ENCODE data around the gene COL16A1.
A peak's percentile ranks its signal among the peaks of the same experiment; 100 is the strongest.

The COL16A1 gene

DNA sequence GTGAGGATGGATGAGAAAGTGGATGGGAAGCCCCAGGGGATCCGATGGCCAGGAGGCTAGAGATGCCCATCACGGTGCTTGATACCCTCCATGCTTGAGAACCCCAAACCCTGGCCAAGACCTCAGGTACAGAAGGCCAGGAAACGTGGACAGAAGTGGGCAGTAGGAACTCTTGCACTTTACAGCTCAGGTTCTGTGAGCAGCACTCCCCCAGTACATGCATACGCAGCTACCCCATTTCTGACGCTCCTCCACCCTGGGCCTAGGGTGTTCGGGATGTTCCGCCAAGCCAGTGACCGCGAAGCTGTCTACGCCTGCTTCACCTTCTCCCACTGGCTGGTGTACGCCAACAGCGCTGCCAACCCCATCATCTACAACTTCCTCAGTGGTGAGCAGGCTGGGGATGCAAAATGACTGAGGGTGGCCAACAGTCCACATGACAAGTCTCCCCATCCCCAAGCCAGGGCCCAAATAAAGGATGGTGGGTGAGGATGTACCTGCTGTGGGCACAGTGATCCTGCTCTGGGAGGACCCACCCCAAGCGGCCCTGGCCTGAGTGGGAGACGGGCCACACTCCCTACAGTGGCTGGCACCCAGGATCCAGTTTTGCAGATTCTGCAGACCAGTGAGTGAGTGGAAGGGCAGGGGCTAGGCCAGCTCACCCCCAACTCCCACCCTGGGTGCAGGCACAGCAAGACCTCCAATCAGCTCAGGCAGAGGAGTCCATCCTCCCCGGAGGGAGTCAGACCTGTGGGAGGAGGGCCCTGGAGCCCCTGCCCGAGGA lies 78.9 kb downstream of the COL16A1 start:
- DNase-seq (ENCODE audit: low read depth in 2 of 2) = no peak

- DNase-seq (ENCODE audit: low read depth in 2 of 2) = no peak
Observed at GRCh38 chr1:31624309-31624708, 79.5 kb downstream of the COL16A1 start.

DNA sequence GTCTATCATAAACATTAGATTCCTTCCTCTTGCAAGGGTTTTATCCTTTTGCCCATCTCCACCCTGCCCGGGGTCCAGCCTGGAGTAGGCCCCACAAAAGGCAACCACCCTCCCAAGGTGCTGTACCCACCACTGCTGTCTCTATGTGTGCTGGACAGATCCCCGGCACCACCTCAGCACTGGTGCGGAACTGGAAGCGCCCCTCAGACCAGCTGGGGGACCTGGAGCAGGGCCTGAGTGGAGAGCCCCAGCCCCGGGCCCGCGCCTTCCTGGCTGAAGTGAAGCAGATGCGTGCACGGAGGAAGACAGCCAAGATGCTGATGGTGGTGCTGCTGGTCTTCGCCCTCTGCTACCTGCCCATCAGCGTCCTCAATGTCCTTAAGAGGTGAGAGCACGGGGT lies 80.5 kb downstream of the COL16A1 start:
- DNase-seq (ENCODE audit: low read depth in 2 of 2) = no peak

GRCh38 chr1:31621847-31622730 lies 81.7 kb downstream of the COL16A1 start:
- DNase-seq (ENCODE audit: low read depth in 2 of 2) = no peak

DNA sequence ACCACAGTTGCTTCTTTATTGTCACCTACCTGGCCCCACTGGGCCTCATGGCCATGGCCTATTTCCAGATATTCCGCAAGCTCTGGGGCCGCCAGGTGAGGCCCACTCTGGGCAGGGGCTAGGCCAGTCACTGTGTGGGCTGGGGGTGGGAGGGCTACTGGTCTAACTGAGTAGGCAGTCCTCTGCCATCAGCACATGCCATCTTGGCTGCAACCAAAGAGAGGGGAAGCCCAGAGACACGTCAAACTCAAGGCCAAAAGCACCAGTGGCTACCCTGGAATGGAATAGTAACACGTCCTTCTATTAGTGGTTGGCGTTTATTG lies 82.4 kb downstream of the COL16A1 start:
- DNase-seq (ENCODE audit: low read depth in 2 of 2) = no peak

GRCh38 chr1:31620631-31621497 lies 83.0 kb downstream of the COL16A1 start:
- no peak for DNase-seq (ENCODE audit: low read depth in 2 of 2)

DNA sequence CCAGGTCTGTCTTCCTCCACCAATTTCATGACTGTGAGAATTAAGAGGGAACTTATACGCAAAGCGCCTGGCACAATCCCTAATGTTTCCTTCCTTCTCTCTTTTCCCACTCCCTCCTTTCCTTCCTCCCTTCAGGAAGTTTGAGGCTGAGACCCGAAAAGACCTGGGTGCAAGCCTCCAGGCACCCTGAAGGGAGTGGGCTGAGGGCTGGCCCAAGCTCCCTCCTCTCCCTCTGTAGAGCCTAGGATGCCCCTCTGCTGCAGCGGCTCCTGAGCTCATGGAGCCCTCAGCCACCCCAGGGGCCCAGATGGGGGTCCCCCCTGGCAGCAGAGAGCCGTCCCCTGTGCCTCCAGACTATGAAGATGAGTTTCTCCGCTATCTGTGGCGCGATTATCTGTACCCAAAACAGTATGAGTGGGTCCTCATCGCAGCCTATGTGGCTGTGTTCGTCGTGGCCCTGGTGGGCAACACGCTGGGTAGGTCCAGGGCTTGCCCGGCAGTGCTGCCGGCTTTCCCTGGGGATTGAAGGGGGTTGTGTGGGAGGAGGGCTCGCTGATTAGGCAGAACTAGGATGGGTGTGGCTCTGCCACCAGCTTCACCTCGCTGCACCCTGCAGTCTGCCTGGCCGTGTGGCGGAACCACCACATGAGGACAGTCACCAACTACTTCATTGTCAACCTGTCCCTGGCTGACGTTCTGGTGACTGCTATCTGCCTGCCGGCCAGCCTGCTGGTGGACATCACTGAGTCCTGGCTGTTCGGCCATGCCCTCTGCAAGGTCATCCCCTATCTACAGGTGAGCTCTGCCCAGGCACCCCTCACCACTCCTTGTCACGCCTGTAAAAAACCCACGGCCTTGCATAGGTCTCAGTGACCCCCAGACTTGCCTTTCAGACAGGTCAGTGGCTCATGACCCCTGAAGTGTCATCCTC lies 84.6 kb downstream of the COL16A1 start:
- DNase-seq (ENCODE audit: low read depth in 2 of 2) = no peak

- peak in 1 of 2 donors; percentile 23 for DNase-seq (ENCODE audit: low read depth in 2 of 2)
Observed at GRCh38 chr1:31617916-31618746, 85.7 kb downstream of the COL16A1 start.

DNA sequence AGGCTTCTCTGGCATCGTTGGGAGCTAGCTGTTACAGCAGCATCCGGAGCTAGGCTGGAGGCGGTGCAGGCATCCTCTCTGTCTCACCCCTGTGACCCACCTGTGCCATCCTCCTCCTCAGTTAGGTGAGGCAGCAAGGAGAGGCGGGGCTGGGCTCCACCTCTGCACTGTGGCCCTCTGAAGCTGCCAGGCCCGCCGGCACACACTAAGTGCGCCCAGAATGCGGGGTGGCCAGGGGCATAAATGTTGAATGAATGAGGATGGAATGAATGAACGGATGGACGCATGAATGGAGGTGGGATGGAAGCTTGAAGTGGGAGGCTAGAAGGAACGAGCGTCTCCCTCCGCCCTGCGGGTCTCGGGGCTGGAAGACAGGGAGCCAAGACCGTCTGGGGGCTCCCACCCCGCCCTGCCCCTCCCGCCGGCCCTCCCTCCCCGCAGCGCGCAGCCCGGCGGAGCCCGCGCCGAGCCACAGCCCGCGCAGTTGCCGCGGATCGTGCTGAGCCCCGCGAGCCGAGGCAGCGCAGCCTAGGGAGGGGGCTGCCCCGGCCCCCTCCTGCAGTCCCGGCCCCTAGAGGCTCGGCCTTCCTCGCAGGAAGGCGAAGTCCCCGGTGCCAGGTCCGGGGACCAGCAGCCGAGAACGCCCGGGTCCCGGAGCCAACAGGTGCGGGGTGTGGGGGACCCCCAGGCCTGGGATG lies 86.5 kb downstream of the COL16A1 start, which contains the start of gene HCRTR1:
Gene HCRTR1, plus strand, starts transcription at position 472 of the 698 bp plus-strand sequence. CDS start 1,504 bp downstream, outside the sequence.
- no peak for DNase-seq (ENCODE audit: low read depth in 2 of 2)

GRCh38 chr1:31615939-31616338 lies 87.9 kb downstream of the COL16A1 start:
- no peak for DNase-seq (ENCODE audit: low read depth in 2 of 2)

- no peak for DNase-seq (ENCODE audit: low read depth in 2 of 2)
Observed at GRCh38 chr1:31615414-31615813, 88.4 kb downstream of the COL16A1 start.

GRCh38 chr1:31614414-31615005 lies 89.3 kb downstream of the COL16A1 start:
- no peak for DNase-seq (ENCODE audit: low read depth in 2 of 2)

DNA sequence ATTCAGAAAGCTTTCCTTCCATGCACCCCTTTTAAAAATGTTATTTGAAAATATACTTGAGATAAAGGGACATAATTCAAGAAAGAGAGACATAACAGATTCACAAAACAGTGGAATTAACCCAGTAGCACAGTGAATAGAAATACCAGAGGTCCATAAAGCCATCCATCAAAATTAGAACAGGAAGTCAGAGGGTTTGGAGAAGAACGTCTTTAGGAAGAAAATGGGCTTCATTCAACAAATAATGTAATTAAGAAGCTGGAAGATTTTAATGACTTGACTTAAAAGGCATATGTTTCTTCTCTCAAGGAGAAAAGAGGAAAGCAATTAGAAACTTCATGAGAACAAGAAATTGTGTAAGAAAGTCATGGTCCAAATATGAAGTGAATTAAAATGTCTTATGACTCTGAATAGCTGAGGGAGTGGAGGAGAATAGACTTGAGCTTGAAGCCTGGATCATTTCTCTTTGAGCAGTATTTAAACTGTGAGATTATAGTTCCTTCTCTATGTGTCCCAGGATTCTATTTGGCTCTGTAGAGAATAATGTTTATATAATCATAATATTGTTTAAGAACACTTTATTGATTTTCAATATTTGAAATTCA lies 94.2 kb downstream of the COL16A1 start:
- DNase-seq (ENCODE audit: low read depth in 2 of 2) = no peak

DNA sequence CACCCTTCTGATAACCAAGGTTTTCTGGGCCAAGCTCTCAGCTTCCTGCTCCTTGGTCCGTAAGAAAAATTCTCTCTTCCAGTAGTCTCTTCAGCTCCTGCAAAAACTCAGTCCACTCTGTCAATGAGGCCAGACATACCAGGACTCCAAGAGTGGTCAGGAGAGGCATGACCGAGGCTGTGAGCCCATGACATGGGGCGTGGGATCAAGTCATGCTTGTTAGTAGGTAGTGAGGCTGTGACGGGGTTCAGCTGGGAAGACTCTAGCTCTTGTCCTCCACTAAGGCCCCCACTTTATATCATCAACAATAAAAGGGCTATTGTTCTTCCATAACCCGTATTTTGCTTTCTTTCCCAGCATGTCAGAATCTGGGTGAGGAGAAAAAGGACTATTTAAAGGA lies 96.5 kb downstream of the COL16A1 start:
- DNase-seq (ENCODE audit: low read depth in 2 of 2) = no peak

DNA sequence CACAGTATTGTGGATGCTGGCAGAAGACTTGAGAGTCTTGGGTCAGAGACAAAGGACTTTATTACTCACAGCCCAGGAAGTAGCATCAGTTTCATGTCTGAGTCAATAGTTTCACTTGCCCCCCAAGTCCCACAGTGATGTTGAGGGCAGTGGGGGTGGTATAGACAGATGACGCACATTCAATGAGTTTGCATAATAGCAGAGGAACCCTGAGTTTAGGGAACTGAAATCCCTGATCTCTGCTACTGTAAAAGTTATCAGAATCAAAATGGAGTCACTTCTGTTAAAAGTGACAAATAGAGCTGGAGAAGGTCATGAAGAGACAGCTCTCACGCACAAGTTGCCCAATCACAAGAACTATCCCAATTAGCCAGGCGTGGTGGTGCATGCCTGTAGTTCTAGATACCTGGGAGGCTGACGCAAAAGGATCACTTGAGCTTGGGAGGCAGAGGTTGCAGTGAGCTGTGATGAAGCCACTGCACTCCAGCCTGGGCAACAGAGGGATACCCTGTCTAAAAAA lies 97.8 kb downstream of the COL16A1 start:
- DNase-seq (ENCODE audit: low read depth in 2 of 2) = peak; percentile 12 to 29
